ENCODE data around the gene SLC26A11.

Gene SLC26A11

DNA sequence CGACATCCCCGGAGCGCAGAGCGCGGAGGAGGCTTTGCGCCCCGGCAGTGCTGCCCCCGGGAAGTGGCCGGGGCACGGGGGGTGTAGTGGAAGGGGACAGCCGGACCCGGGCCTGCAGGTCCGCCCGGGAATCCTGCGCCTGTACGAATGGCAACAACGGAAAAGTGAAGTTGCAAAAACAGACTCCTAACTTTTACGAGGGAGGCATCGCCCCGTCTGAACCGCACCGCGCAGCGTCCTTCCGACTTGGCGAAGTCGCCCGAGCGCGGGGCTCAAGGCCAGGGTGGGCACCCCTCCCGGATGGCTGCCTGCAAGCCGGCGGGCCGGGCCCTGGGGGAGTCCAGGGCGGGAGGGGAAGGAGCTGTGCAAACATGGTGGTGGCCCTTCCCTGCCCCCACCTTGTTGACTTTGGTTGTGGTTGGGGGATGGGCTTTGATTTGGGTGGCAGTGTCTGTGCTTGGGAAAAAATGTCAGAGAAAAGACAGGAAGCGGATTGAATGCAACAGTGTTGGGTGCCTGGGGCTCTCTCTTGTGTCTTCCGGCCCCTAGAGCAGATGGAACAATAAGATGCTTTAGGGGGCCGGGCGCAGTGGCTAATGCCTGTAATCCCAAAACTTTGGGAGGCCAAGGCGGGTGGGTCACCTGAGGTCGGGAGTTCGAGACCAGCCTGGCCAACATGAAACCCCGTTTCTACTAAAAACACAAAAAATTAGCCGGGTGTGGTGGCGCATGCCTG is 41.1 kb downstream of the SLC26A11 start:
- H3K4me3 Mint-ChIP-seq = peak overlapping the region; percentile 98
- H3K36me3 Mint-ChIP-seq = peaks cover 19% of the 10 kb centered on the region
- CTCF ChIA-PET = interaction anchor here (2.1 kb wide), 1 partner anchor 160 kb away, joined by 5 read pairs; the partner anchor contains the start of gene GAA
- peak; percentile 82 for DNase-seq
- H3K27me3 Mint-ChIP-seq = no peaks in the 10 kb centered on the region
- H3K27ac Mint-ChIP-seq = peak overlapping the region; percentile 93
- H3K9me3 Mint-ChIP-seq = no peaks in the 10 kb centered on the region
- H3K4me1 Mint-ChIP-seq = peaks cover 65% of the 10 kb centered on the region

DNA sequence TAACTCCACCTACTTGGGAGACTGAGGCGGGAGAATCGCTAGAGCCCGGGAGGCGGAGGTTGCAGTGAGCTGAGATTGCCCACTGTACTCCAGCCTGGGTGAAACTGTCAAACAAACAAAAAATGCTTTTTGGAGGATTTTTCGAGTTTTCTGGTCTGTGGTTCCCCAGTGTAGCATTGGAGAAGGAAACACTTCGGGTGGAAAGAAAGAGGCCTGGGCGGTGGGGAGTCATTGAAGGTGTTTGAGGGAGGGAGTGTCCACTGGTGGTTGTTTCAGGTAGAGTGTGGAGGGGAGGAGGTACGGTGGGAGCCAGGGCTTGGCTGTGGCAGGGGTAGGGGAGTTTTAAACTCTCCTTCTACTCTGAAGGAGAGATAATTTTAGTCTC is 41.7 kb downstream of the SLC26A11 start:
- Mint-ChIP-seq H3K27ac (peak overlapping the region; percentile 93), H3K4me3 (peak overlapping the region; percentile 98), H3K36me3 (peaks cover 19% of the 10 kb centered on the region), H3K4me1 (peaks cover 61% of the 10 kb centered on the region), H3K9me3 (no peaks in the 10 kb centered on the region), H3K27me3 (no peaks in the 10 kb centered on the region)
- no peak for DNase-seq
- CTCF ChIA-PET = interaction anchor here (2.1 kb wide), 1 partner anchor 160 kb away, joined by 5 read pairs; the partner anchor contains the start of gene GAA

DNA sequence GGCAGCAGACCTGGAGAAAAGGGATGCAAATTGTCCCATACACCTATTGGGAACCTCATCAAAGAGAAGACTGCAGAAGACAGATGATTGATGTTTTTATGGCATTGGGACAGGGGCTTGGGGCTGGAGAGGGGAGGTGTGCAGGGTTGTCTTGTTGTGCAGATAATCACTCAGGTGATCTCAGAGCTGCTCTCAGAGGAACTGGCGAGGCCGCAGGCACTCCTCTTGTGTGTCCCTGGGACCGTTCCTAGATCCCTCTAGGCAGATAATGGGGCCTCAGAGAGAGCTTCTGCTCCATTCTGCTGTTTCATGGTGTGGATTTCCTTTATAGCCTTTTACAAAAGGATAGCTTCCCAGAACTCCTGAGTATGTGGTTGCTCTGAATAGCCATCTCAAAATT is 42.1 kb downstream of the SLC26A11 start:
- Mint-ChIP-seq H3K9me3 (no peaks in the 10 kb centered on the region), H3K27ac (peak overlapping the region; percentile 93), H3K36me3 (peaks cover 21% of the 10 kb centered on the region), H3K4me1 (peaks cover 62% of the 10 kb centered on the region), H3K4me3 (peak overlapping the region; percentile 98), H3K27me3 (no peaks in the 10 kb centered on the region)
- no peak for DNase-seq
- CTCF ChIA-PET = interaction anchor here (2.1 kb wide), 1 partner anchor 161 kb away, joined by 5 read pairs; the partner anchor contains the start of gene GAA

DNA sequence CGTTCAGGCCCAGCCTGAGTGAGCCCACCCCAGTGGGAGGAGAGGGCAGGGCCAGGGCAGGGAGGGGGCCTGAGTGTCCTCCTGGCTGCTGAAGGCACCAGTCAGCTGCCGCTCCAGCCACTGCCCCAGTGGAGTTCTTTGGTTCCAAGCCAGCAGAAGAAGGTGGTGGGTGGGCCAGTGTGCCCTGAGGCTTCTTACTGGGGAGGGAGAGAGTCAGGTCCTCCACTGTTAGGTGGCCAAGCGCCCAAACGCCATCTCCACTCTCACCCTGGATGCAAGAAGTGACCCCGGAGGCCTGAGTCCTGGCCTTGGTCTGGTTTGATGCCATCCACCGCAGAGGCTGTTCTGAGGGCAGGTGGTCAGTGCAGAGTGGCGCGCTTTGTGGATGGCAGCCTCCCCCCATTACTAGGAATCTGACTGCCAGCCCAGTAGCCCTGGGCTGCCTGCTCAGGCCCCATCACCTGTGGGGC is 42.6 kb downstream of the SLC26A11 start:
- peak overlapping the region; percentile 93 for H3K27ac Mint-ChIP-seq

DNA sequence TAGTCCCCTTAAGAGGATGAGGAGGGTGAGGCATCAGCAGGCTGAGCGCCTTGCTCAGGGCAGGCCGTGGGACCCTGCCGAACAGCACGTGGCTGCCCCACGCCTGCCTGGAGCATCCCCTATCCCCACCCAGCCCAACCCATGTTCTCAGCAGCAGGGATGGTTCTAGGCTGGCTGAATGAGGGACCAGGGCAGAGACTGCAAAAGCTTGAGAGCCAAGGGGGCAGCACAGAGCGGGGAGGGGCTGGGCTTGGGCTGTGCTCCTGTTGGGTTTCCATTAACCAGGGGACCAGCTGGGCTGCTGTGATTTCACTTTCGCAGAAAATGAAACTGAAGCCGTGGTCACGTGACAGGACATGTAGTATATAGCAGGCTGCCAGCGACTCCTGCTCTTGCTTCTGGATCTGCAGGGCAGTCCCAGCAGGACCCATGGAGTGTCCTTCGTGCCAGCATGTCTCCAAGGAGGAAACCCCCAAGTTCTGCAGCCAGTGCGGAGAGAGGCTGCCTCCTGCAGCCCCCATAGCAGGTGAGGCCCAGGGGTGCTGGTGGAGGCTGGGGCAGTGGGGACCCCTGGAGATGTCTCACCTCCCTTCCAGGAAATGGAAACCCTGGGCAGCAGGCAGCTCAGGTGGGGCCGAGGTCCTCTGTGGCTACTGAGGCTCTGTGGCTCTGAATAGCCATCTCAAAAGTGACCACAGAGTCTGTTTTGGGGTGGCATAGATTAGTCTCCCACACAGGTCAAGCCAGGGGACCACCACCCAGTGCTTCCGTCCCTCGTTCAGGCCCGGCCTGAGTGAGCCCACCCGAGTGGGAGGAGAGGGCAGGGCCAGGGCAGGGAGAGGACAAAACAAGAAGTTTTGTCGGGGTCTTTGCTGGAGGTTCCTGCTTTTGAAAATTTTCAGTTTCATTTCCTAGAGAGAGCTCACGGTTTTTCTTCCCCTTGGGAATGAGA is 43.3 kb downstream of the SLC26A11 start:
- CTCF ChIA-PET = interaction anchor here (0.6 to 0.8 kb wide), 2 partner anchors 67 to 68 kb away, joined by 3 read pairs; no protein-coding TSS in a partner anchor
- Mint-ChIP-seq H3K36me3 (peaks cover 28% of the 10 kb centered on the region), H3K9me3 (no peaks in the 10 kb centered on the region), H3K27ac (peak overlapping the region; percentile 93), H3K4me3 (peak overlapping the region; percentile 98), H3K4me1 (peaks cover 56% of the 10 kb centered on the region), H3K27me3 (no peaks in the 10 kb centered on the region)
- peak; percentile 96 for DNase-seq

More for the DNA sequence above, 42.6 kb downstream of the SLC26A11 start:
- Mint-ChIP-seq H3K27me3 (no peaks in the 10 kb centered on the region), H3K4me3 (peak overlapping the region; percentile 98), H3K4me1 (peaks cover 60% of the 10 kb centered on the region), H3K9me3 (no peaks in the 10 kb centered on the region), H3K36me3 (peaks cover 25% of the 10 kb centered on the region)
- no peak for DNase-seq
- CTCF ChIA-PET = interaction anchor here (0.6 to 2.1 kb wide), 2 partner anchors 67 to 161 kb away, joined by 3 to 5 read pairs; partner anchors contain the start of gene GAA

DNA sequence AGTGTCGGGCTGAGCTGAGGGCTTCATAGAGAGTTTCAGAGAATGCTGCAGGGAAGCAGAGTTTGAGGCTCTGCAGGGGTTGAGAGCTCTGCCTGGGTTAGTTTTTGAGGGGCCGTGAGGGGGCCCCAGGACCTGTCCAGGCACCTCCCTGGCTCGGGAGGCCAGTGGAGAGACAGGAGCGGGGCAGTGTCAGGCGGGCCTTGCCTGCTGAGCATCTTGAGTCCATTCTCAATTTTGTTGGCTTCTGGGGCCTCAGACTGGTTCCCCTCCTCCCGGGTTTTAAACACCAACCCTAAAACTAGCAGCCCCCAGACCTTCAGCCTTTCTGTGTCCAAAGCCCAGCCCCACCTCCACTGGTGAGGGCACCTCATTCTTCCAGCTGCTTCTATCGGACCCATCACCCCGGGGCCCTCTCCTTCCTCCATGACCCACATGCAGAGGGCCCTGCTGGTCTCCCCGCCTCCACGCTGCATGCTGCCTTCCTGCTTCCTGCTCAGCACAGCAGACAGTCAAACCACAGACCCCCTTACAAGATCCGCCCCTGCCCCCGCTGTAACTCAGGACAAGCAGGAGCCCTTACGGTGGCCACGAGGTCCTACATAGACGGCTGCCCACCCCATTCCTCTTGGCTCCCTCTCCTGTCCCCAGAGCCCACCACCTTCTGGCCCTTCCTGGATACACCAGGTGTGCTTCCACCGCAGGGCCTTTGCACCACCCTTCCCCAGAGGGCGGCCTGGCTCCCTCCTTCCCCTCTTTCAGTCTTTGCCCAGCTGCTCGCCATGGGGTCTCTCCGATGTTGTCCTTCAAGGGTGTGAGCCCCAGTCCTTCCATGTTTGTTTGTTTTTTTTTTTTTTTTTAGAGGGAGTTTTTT is 44.2 kb downstream of the SLC26A11 start:
- H3K36me3 Mint-ChIP-seq = peaks cover 28% of the 10 kb centered on the region
- no peaks in the 10 kb centered on the region for H3K27me3 Mint-ChIP-seq
- peaks cover 46% of the 10 kb centered on the region for H3K4me1 Mint-ChIP-seq
- peak overlapping the region; percentile 98 for H3K4me3 Mint-ChIP-seq
- peak; percentile 79 for DNase-seq
- peak overlapping the region; percentile 93 for H3K27ac Mint-ChIP-seq
- H3K9me3 Mint-ChIP-seq = no peaks in the 10 kb centered on the region
- CTCF ChIA-PET = interaction anchor here (0.8 kb wide), 1 partner anchor 68 kb away, joined by 3 read pairs; no protein-coding TSS in a partner anchor

DNA sequence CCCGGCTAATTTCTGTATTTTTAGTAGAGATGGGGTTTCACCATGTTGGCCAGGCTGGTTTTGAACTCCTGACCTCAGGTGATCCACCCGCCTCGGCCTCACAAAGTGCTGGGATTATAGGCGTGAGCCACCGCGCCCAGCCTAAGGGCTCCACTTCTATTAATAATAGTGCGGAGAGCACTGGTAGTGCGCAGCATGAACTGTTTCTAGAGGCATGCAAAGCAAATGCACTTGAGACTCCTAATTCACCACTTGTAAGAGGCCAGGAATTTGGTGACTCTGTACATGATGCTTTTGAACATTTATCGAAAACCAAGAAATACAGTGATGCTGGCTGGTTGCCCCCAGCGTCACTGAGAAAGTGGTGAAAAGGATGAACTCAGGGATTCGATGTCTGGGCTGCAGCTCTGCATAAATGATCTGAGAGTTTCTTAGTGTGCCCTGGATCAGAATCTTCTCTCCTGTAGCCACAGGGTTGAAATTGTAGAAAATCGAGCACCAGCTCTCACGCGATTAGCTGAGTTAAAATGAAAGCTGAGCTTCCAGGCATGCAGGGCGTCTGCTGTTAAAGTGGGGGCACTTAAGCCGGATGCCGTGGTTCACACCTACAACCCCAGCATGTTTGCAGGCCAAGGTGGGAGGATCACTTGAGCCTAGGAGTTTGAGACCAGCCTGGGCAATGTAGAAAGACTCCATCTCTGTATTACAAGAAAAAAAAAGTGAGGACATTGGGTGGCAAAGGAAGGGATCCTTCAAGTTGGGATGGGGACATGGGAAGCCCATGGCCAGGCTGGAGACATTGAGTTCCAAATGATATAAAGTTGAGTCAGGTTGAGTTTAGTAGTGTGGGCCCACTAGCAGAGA is 45.2 kb downstream of the SLC26A11 start:
- peaks cover 26% of the 10 kb centered on the region for H3K36me3 Mint-ChIP-seq
- H3K9me3 Mint-ChIP-seq = no peaks in the 10 kb centered on the region
- CTCF ChIA-PET = interaction anchor here (0.6 to 1.7 kb wide), 3 partner anchors 9 to 736 kb away, joined by 3 to 4 read pairs (median 3); no protein-coding TSS in a partner anchor
- peak overlapping the region; percentile 93 for H3K27ac Mint-ChIP-seq
- H3K27me3 Mint-ChIP-seq = no peaks in the 10 kb centered on the region
- peaks cover 41% of the 10 kb centered on the region for H3K4me1 Mint-ChIP-seq
- peak; percentile 77 for DNase-seq
- peak overlapping the region; percentile 98 for H3K4me3 Mint-ChIP-seq

DNA sequence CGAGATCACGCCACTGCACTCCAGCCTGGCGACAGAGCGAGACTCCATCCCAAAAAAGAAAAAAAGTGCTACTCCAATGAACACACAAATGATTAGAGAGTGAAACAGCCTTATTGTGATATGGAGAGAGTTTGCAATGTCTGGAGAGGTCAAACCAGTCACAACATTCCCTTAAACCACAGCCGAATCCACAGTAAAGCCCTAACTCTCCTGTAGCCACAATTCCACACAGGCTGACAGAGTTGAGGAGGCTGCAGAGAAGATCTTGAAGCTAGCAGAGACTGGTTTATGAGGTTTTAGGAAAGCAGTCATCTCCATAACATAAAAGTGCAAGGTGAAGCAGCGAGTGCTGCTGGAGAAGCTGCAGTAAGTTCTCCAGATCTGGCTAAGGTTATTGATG is 47.2 kb downstream of the SLC26A11 start:
- DNase-seq = no peak
- H3K27ac Mint-ChIP-seq = no peak overlapping the region
- H3K27me3 Mint-ChIP-seq = no peaks in the 10 kb centered on the region
- H3K4me3 Mint-ChIP-seq = no peak overlapping the region
- H3K36me3 Mint-ChIP-seq = peaks cover 33% of the 10 kb centered on the region
- H3K9me3 Mint-ChIP-seq = no peaks in the 10 kb centered on the region
- peaks cover 38% of the 10 kb centered on the region for H3K4me1 Mint-ChIP-seq
- CTCF ChIA-PET = interaction anchor here (1.3 kb wide), 1 partner anchor 166 kb away, joined by 3 read pairs; the partner anchor contains the start of gene GAA

DNA sequence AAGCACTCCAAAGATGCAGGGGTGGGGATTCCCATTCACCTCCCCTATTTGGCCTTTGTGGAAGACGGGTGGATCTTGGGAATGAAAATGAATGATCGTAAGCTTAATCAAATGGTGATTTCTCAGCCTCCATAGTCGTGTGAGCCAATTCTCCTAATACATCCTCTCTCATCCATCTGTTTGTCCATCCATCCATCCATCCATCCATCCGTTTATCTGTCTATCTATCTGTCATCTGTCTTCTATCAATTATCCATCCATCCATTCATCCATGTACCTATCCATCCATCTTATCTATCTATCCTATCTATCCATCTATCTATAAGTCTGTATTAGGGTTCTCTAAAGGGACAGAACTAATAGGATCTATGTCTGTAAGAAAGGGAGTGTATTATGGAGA is 48.2 kb downstream of the SLC26A11 start:
- CTCF ChIA-PET = no interaction called here

DNA sequence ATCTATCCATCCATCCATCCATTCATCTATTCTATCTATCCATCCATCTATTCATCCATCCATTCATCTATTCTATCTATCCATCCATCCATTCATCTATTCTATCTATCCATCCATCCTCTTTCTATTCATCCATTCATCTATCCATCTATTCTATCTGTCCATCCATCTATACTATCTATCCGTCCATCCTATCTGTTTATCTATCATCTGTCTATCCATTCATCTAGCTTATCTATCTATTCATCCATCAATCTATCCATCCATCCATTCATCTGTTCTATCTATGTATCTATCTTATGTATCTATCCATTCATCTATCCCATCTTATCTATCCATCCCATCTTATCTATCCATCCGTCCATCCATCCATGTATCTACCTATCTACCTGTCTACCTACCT is 49.2 kb downstream of the SLC26A11 start:
- Mint-ChIP-seq H3K27ac (no peak overlapping the region), H3K27me3 (no peaks in the 10 kb centered on the region), H3K4me3 (no peak overlapping the region), H3K4me1 (peaks cover 40% of the 10 kb centered on the region), H3K9me3 (no peaks in the 10 kb centered on the region), H3K36me3 (peaks cover 39% of the 10 kb centered on the region)
- no peak for DNase-seq
- CTCF ChIA-PET = no interaction called here

More for the DNA sequence above, 48.2 kb downstream of the SLC26A11 start:
- Mint-ChIP-seq H3K36me3 (peaks cover 35% of the 10 kb centered on the region), H3K27ac (no peak overlapping the region), H3K4me3 (no peak overlapping the region), H3K27me3 (no peaks in the 10 kb centered on the region), H3K9me3 (no peaks in the 10 kb centered on the region), H3K4me1 (peaks cover 35% of the 10 kb centered on the region)
- no peak for DNase-seq

DNA sequence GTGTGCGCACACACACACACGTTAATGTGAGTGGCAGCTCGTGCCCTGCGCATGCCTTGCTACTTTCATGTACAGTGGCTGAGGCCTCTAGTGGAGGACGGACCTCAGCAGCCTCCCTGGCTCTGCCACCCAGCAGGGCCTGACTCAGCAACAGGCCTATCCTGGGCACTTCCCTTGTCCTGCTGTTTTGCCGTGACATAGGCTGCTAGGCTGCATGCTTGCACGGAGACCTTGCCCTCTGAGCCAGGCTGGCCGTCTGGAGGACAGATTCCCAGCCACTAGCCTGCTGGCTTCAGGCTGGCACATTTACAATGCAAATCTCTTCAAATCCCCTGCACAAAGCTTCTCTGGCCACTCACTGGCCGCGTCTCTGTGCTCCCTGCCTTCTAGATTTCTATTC is 49.9 kb downstream of the SLC26A11 start:
- H3K4me1 Mint-ChIP-seq = peaks cover 39% of the 10 kb centered on the region
- no peak overlapping the region for H3K27ac Mint-ChIP-seq
- no peaks in the 10 kb centered on the region for H3K27me3 Mint-ChIP-seq
- CTCF ChIA-PET = no interaction called here
- H3K9me3 Mint-ChIP-seq = no peaks in the 10 kb centered on the region
- peaks cover 37% of the 10 kb centered on the region for H3K36me3 Mint-ChIP-seq
- H3K4me3 Mint-ChIP-seq = peak overlapping the region; percentile 27
- no peak for DNase-seq

DNA sequence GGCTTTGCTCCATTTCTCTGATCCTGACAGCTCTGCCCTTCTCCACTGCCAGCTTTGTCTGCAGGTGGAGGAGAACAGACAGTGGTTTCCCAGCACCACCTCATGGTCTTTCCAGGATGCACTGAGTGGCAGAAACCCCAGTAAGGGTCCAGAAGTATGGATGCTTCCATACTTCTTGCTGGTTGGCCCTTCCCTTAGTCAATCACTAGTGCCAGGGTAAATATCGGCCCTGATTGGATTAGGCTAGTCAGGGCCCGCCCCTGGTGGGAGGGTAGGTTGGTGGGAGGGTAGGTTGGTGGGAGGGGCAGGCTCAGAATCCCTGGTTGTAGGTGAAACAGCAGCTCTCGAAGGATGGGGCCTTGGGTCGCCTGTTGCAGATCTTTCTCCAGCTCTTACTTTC is 50.6 kb downstream of the SLC26A11 start:
- Mint-ChIP-seq H3K4me1 (peaks cover 37% of the 10 kb centered on the region), H3K4me3 (no peak overlapping the region), H3K27me3 (no peaks in the 10 kb centered on the region), H3K27ac (peak overlapping the region; percentile 29), H3K9me3 (no peaks in the 10 kb centered on the region), H3K36me3 (peaks cover 35% of the 10 kb centered on the region)
- CTCF ChIA-PET = no interaction called here
- peak; percentile 51 for DNase-seq

Measured in activated naive CD4-positive, alpha-beta T cell treated with anti-CD3 and anti-CD28 coated beads, Interleukin-2, amount 10 ng/mL, durations not matched to agents 7 days and 5 days (primary cell).